Activated T-cell treated with anti-CD3 and anti-CD28 coated beads for 24 hours (primary cell): ENCODE measurements around the gene CDC42EP1.
"Not testable (repeated sequence)": the region's sequence is repeated elsewhere in the genome, so short reads cannot be mapped to it uniquely, and the experiment has no call there.

Experiments used
- DNase-seq: peaks from one replicate; pipeline ENCODE4 v3.0.0-alpha.2; 2020; ENCODE audit warnings: low read depth

CDC42EP1 gene

GRCh38 chr22:37588546-37589215, 28.4 kb downstream of the CDC42EP1 start:
- no peak for DNase-seq

- no peak for DNase-seq
These were observed 29.4 kb downstream of the CDC42EP1 start for GRCh38 chr22:37589636-37590035.

DNA sequence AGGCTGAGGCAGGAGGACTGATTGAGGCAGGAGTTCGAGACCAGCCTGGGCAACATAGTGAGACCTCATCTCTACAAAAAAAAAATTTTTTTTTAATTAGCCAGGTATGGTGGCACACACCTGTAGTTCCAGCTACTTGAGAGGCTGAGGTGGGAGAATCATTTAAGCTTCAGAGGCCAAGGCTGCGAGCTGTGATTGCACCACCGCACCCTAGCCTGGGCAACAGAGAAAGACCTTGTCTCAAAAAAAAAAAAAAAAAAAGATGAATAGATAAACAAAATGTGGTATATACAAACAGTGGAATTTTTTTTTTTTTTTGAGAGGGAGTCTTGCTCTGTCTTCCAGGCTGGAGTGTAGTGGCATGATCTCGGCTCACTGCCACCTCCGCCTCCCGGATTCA, 30.8 kb downstream of the CDC42EP1 start:
- DNase-seq: not testable (repeated sequence)

- no peak for DNase-seq
These were observed 31.6 kb downstream of the CDC42EP1 start for GRCh38 chr22:37591823-37592404.

DNA sequence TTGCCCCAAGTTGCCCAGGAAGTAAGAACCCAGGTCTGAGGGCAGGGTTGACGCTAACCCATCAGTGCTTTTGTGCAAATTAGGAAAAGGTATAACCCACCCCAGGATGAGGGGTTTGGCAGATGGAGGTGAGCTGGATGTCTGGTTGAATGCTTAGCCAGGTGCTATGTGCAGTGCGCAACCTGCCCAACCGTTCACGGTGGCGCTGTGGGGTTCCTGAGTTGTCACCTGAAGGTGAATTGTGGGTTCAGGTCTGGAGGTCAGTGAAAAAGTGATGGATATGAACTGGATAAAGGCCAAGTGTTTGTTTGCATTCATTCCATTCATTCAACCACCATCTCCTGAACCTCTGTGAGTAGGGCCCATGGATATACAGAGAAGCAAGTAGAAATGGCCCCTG, 34.0 kb downstream of the CDC42EP1 start:
- DNase-seq: no peak

GRCh38 chr22:37599153-37599552, 38.9 kb downstream of the CDC42EP1 start:
- no peak for DNase-seq

GRCh38 chr22:37601203-37601539, 40.9 kb downstream of the CDC42EP1 start:
- DNase-seq: no peak

- no peak for DNase-seq
These were observed 41.5 kb downstream of the CDC42EP1 start for GRCh38 chr22:37601540-37602442.

GRCh38 chr22:37602546-37603277, 42.4 kb downstream of the CDC42EP1 start:
- not testable (repeated sequence) for DNase-seq

DNA sequence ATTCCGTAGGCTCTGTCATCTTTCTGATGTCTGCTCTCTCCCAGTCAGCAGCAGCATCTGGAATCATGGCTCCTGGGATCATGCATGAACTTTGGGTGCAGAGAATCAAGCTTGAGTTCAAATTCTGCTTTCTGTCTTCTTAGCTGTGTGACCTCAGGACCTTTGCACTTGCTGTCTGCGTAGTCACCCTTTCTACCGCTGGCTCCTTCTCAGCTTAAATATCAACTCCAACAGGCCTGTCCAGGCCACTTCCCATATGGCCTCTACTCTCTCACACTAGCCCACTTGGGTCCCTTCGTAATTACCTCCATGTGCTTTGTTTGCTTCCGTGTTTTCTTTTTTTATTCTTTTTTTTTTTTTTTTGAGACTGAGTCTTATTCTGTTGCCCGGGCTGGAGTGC, 43.8 kb downstream of the CDC42EP1 start:
- no peak for DNase-seq

DNA sequence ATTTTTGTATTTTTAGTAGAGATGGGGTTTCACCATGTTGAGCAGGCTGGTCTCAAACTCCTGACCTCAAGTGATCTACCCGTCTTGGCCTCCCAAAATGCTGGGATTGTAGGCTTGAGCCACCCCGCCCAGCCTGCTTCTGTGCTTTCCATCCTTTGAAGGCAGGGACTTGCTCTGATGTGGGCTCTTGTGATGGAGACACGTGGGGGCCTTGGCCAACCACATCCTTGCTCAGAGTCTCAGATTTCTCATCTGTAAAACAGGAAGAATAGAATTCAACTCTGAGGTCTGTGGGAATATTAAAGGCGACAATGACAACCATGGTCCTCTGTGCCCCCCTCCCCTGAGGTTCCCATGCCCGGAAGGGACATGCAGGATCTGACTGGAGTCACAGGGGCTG, 44.6 kb downstream of the CDC42EP1 start:
- no peak for DNase-seq

GRCh38 chr22:37607010-37607934, 47.0 kb downstream of the CDC42EP1 start:
- peak; percentile 86 for DNase-seq

DNA sequence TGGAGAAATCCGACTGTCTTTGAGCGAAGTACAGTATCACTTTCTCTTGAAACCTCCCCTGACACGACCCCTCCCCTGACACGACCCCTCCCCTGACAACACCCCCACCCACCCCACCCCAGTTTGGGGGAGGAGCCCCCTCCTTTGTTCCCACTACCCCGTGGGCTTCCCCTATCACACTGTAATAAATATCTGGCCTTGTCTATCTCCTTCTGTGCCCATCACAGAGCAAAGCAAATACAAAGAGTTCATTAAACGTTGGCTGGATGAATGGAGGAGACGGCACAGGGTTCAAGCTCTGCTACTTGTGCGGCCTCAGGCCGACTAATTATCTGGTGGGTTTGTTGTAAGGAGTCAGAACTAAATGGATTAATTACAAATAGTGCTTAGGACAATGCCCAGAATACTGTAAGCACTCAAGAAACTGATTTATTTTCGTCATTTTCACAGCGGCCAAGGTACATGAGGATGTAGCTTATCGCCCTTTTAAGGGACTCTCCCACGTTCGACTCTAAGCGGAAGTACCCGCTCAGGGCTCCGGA, 47.7 kb downstream of the CDC42EP1 start:
- no peak for DNase-seq

DNA sequence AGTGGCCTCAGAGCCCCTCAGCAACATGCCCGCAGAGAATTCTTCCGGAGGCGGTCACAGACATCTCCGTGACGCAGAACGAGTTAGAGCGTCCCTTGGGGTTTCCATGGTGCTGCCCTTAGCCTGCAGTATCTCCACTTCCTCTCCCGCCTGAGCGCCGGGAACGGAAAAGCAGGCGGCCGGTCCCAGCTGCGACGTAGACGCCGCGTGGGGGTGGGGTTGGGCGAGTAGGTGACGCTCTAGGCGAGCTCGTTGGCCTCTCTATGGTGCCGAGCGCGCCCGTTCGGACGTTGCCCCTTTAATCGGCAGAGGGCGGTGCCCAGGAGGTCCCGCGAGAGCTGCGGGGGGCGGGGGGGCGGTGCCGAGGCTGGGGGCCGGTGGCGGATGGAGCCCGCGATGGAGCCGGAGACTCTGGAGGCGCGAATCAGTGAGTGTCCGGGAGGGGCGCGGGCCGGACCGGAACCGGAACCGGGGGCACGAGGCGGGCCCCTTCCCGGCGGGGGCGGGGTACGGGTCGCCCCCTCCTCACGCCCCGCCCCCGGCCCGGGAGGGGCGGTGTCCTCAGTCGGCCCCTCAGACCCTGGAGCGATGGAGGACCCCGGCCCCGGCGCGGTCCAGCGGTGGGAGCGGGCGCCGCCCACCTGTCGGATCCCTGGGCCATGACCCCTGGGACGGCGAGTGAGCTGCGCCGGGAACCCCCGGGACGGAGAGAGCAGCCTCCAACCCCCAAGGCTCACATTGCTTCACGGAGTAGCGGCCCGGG, 48.4 kb downstream of the CDC42EP1 start, which contains the start of gene GGA1:
TSS of gene GGA1 (plus strand) at position 358 of the 763 bp plus-strand sequence. CDS start at position 385, 27 bp downstream.
- DNase-seq: peak; percentile 91

DNA sequence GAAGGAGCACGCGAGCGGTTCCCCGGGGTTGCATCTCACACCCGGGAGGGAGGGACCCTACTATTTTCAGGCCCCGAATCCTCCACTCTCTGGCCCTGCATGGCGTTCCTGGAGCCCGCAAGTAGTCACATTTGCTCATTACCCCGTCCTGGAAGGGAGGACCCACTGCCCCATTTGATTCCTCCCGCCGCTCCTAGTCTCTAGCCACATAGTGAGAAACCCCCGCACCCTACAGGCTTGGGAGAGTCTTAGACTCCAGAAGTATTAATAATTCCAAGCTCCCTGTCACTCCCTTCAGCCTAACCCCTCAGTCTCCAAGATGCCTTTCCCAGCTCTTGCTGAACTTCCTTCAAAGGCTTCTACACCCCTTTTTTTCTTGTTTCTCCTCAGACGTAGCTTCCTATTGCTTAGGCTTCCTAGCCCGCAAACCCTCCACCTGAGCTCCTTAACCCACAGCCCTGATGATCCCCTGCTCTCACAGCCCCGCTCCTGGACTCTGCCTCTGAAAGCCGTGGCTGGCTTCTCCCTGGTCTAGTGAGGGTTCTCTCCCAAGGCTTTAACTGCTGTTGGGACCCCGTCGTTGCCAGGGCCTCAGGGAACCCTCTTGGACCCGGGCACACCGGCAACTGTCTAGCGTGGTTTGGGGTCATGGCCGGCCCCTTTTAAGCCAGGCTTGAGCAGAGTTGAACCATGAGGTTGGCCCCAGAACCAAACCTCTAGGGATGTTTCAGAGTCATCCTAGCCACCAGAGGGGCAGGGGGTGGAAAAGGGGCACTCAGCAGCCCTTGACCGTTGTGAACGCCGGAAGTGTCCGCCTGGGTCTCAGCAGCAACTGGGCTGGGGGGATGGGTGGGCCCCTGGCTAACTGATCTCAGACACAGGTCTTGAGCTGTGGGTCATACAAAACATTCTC, 49.2 kb downstream of the CDC42EP1 start:
- DNase-seq: peak; percentile 14

DNA sequence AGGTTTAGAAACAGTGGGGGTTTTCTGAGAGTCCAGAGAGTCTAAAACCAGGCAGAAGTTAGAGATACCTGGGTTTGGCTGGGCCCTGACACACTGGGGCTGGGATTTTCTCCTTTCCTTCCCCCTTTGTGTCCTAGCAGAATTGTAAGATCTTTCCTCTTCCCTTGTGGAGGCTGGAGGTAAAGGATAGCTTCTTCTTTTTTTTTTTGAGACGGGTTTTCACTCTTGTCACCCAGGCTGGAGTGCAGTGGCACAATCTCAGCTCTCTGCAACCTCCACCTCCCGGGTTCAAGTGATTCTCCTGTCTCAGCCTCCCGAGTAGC, 49.8 kb downstream of the CDC42EP1 start:
- DNase-seq: not testable (repeated sequence)

DNA sequence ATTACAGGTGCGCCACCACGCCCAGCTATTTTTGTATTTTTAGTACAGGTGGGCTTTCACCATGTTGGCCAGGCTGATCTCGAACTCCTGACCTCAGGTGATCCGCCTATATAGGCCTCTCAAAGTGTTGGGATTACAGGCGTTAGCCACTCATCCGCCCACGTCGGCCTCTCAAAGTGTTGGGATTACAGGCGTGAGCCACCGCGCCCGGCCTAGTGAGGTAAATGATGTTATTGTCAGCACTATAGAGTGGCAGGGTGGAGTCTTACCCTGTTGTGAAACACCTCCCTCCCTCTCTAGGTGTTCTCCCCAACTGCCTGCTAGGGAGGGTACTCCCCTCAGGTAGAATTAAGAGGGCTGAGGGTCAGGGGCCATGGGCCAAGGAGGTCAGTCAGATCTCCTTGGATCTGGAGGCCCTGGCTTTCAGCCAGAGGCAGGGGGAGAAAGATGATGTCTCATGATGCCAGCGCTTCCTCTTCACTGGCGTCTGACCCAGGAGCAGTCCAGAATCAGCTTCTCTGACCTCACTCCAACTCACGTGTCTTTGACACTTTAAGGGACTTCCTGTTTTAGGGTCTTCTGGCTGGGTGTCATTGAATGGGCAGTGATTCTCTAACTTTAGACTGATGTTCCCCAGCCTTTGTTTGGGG, 50.3 kb downstream of the CDC42EP1 start:
- no peak for DNase-seq

DNA sequence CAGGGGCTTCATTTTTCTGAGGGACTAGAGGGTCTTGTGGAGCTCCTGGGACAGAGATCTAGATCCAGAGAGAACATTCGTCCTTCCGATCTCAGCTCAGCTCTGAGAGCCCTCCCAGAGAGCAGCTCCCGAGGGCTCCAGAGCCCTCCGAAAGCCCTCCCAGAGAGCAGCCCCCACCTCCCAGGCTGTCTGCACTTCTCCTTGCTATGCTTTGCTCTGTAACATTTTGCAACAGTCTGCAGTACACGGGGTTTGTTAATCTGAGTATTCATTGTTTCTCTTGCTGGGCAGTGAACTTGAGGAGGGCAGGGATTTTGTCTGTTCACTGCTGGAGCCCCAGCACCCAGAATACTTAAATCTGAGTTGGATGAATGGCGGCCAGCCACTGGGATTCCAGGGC, 50.9 kb downstream of the CDC42EP1 start:
- no peak for DNase-seq
